K562 (cell line): ENCODE data around the gene ST6GALNAC1. TPM values are rescaled to one million over a fixed set of nuclear protein-coding genes. Genes with fewer than 3 reads are reported as not detected.

Experiments
- EP400 ChIP-seq: fragments of 450-650 bp; IDR thresholded peaks from 2 replicates; pipeline ENCODE4 v1.6.1; 2017; ENCODE audit warnings: antibody characterized with exemption, mild to moderate bottlenecking, moderate library complexity
- MAFF ChIP-seq: IDR thresholded peaks from 2 replicates; pipeline ENCODE4 v1.6.1; 2012; ENCODE audit warnings: low read length, improper control_type of control experiment
- MGA ChIP-seq: fragments of 450-650 bp; IDR thresholded peaks from 2 replicates; pipeline ENCODE4 v1.6.1; 2016; ENCODE audit warnings: mild to moderate bottlenecking, moderate library complexity
- NCOA6 ChIP-seq: fragments of 450-650 bp; IDR thresholded peaks from 2 replicates; pipeline ENCODE4 v1.6.1; 2017; ENCODE audit warnings: mild to moderate bottlenecking
- NFIC ChIP-seq: fragments of 450-650 bp; IDR thresholded peaks from 2 replicates; pipeline ENCODE4 v1.6.1; 2017; ENCODE audit warnings: mild to moderate bottlenecking, inconsistent platforms
- NR2C1 ChIP-seq, 2 experiments: fragments of 450-650 bp; IDR thresholded peaks; 2 replicates each; pipeline ENCODE4 v1.6.1; 2017; ENCODE audit warnings: mild to moderate bottlenecking in 2 of 2, antibody characterized with exemption in 1 of 2, inconsistent platforms in 1 of 2, missing compliant biosample characterization in 1 of 2, missing genetic modification characterization in 1 of 2
- PHTF2 ChIP-seq: fragments of 250-450 bp; sonication (Bioruptor Pico); IDR thresholded peaks from 2 replicates; pipeline ENCODE4 v1.5.0; 2021; ENCODE audit warnings: mild to moderate bottlenecking
- THAP12 ChIP-seq: fragments of 250-450 bp; sonication (Bioruptor Pico); IDR thresholded peaks from 2 replicates; pipeline ENCODE4 v1.9.0; 2021; ENCODE audit warnings: mild to moderate bottlenecking, inconsistent platforms
- ZKSCAN3 ChIP-seq: fragments of 250-450 bp; sonication (Bioruptor Pico); IDR thresholded peaks from 2 replicates; pipeline ENCODE4 v1.4.0; 2020
- ZNF133 ChIP-seq: fragments of 250-450 bp; sonication (Bioruptor Pico); IDR thresholded peaks from 2 replicates; pipeline ENCODE4 v1.4.0; 2020; ENCODE audit warnings: mild to moderate bottlenecking
- ZNF197 ChIP-seq: fragments of 200-800 bp; sonication (Bioruptor generic); IDR thresholded peaks from 2 replicates; pipeline ENCODE4 v1.6.1; 2016; ENCODE audit warnings: low read depth, missing genetic modification characterization, missing compliant biosample characterization
- polyA plus RNA-seq, 8 experiments: library from polyadenylated mRNA; depleted of rRNA in 4 of 8; stranded (reverse) in 5 of 8; unstranded in 3 of 8; fragments of >200 nt; fragmentation: Nextera tagmentation in 2 of 8; fragmentation: Illumina TruSeq in 1 of 8; extraction: Ambion mirVana in 2 of 8; extraction: Trizol in 1 of 8; gene quantifications; 2 replicates each; pipeline versions ENCODE4 v1.2.1 to v1.2.3, GENCODE V29; 2011 to 2014; ENCODE audit warnings: inconsistent platforms in 1 of 8, missing spikeins in 1 of 8
- total RNA-seq, 7 experiments: library from RNA; depleted of rRNA in 6 of 7; stranded (reverse); fragments of >200 nt in 6 of 7; fragmentation: Illumina TruSeq in 2 of 7; extraction: Trizol in 2 of 7; gene quantifications; 2 replicates each; pipeline versions ENCODE4 v1.2.1 to v1.2.3, GENCODE V29; 2011 to 2021; ENCODE audit warnings: low replicate concordance in 1 of 7

ST6GALNAC1 gene
- total and polyA plus RNA-seq, 9 of the 15 experiments (the other 6 are each of a cell fraction or from before 2014, with no cell fraction given): 20.6 to 68.4 (median 50.5) TPM

GRCh38 chr17:76577876-76578275 lies 65.7 kb downstream of the ST6GALNAC1 start (continued):
- TF ChIP-seq MGA (peak; percentile 54; the same call in 1 of the 2 replicates), ZNF133 (CRISPR knock-in tag) (no peak), THAP12 (CRISPR knock-in tag) (no peak), NCOA6 (no peak), ZKSCAN3 (no peak), NFIC (no peak), PHTF2 (CRISPR knock-in tag) (no peak), EP400 (0 out of 2 replicates have a peak, but pooled peaks have one; percentile 30), MAFF (peak; percentile 59), ZNF197 (CRISPR knock-in tag) (no peak), NR2C1 (IDR thresholded peaks at IDR 0.05) (no peak), NR2C1 (tag; IDR thresholded peaks at IDR 0.05) (no peak)
